Endothelial cell (in vitro differentiated cells): ENCODE data around the gene ANGPTL1. TPM values are rescaled to one million over a fixed set of nuclear protein-coding genes. Genes with fewer than 3 reads are reported as not detected.

Experiments
- DNase-seq: peaks from one replicate; pipeline ENCODE4 v3.0.0; 2021; ENCODE audit warnings: low spot score
- H3K27ac Mint-ChIP-seq: one replicate; pipeline ENCODE4 v1.8.0; 2021; ENCODE audit warnings: mixed read lengths, inconsistent platforms; ENCODE audit not compliant: unreplicated experiment
- H3K27me3 Mint-ChIP-seq: one replicate; pipeline ENCODE4 v1.8.0; 2021; ENCODE audit warnings: mild to moderate bottlenecking, moderate library complexity, mixed read lengths, inconsistent platforms; ENCODE audit not compliant: unreplicated experiment
- H3K36me3 Mint-ChIP-seq: one replicate; pipeline ENCODE4 v1.8.0; 2021; ENCODE audit warnings: mild to moderate bottlenecking, low read depth, mixed read lengths, inconsistent platforms; ENCODE audit not compliant: unreplicated experiment
- H3K4me1 Mint-ChIP-seq: one replicate; pipeline ENCODE4 v1.8.0; 2021; ENCODE audit warnings: mild to moderate bottlenecking, mixed read lengths, inconsistent platforms; ENCODE audit not compliant: unreplicated experiment
- H3K4me3 Mint-ChIP-seq: one replicate; pipeline ENCODE4 v1.8.0; 2021; ENCODE audit warnings: mild to moderate bottlenecking, mixed read lengths, inconsistent platforms; ENCODE audit not compliant: unreplicated experiment
- H3K9me3 Mint-ChIP-seq: one replicate; pipeline ENCODE4 v1.8.0; 2021; ENCODE audit warnings: mixed read lengths, inconsistent platforms; ENCODE audit not compliant: unreplicated experiment
- CTCF ChIP-seq: fragments of 200-600 bp; sonication (generic); IDR thresholded peaks from one replicate; pipeline ENCODE4 v1.5.0; 2021; ENCODE audit warnings: antibody characterized with exemption; ENCODE audit not compliant: unreplicated experiment
- total RNA-seq: library from RNA; stranded (reverse); fragmentation: NEBNext Ultra II Directional; extraction: Animal tissue kit (Norgen Biotek cat#: 25700); gene quantifications from one replicate; pipeline ENCODE4 v1.2.1, GENCODE V29; 2021; ENCODE audit not compliant: unreplicated experiment

The ANGPTL1 gene
- total RNA-seq, 1 donor from 2014 or later, result not detected

- H3K9me3 Mint-ChIP-seq, result no peaks in the 10 kb centered on the region
- no peak for TF ChIP-seq CTCF
- no peak for DNase-seq
- H3K4me3 Mint-ChIP-seq, result no peak overlapping the region
- peaks cover 1% of the 10 kb centered on the region for H3K4me1 Mint-ChIP-seq
- no peak overlapping the region for H3K27ac Mint-ChIP-seq
- H3K27me3 Mint-ChIP-seq, result peaks cover 1% of the 10 kb centered on the region
- H3K36me3 Mint-ChIP-seq, result no peaks in the 10 kb centered on the region
These were observed 7.0 kb upstream of the ANGPTL1 start for GRCh38 chr1:178877896-178878295.

GRCh38 chr1:178875936-178876335 is 5.1 kb upstream of the ANGPTL1 start:
- DNase-seq, result no peak
- Mint-ChIP-seq H3K4me1 (peaks cover 15% of the 10 kb centered on the region), H3K4me3 (no peak overlapping the region), H3K9me3 (no peaks in the 10 kb centered on the region), H3K27ac (no peak overlapping the region), H3K36me3 (no peaks in the 10 kb centered on the region), H3K27me3 (no peaks in the 10 kb centered on the region)
- TF ChIP-seq CTCF, result no peak

GRCh38 chr1:178874966-178875365 is 4.1 kb upstream of the ANGPTL1 start:
- Mint-ChIP-seq H3K36me3 (no peaks in the 10 kb centered on the region), H3K27ac (no peak overlapping the region), H3K9me3 (no peaks in the 10 kb centered on the region), H3K27me3 (no peaks in the 10 kb centered on the region), H3K4me3 (no peak overlapping the region), H3K4me1 (peaks cover 19% of the 10 kb centered on the region)
- TF ChIP-seq CTCF, result no peak
- no peak for DNase-seq

GRCh38 chr1:178871551-178872320 is 859 bp upstream of the ANGPTL1 start:
- no peaks in the 10 kb centered on the region for H3K36me3 Mint-ChIP-seq
- no peaks in the 10 kb centered on the region for H3K27me3 Mint-ChIP-seq
- no peak overlapping the region for H3K4me3 Mint-ChIP-seq
- no peaks in the 10 kb centered on the region for H3K9me3 Mint-ChIP-seq
- no peak overlapping the region for H3K27ac Mint-ChIP-seq
- peaks cover 19% of the 10 kb centered on the region for H3K4me1 Mint-ChIP-seq
- TF ChIP-seq CTCF, result no peak
- DNase-seq, result no peak

- no peak for TF ChIP-seq CTCF
- Mint-ChIP-seq H3K9me3 (no peaks in the 10 kb centered on the region), H3K4me3 (no peak overlapping the region), H3K36me3 (no peaks in the 10 kb centered on the region), H3K4me1 (peaks cover 19% of the 10 kb centered on the region), H3K27ac (no peak overlapping the region), H3K27me3 (peaks cover 1% of the 10 kb centered on the region)
- no peak for DNase-seq
These were observed 656 bp downstream of the ANGPTL1 start for GRCh38 chr1:178870221-178870620.
